ENCODE data around the gene CTNNA3.

CTNNA3 gene

DNA sequence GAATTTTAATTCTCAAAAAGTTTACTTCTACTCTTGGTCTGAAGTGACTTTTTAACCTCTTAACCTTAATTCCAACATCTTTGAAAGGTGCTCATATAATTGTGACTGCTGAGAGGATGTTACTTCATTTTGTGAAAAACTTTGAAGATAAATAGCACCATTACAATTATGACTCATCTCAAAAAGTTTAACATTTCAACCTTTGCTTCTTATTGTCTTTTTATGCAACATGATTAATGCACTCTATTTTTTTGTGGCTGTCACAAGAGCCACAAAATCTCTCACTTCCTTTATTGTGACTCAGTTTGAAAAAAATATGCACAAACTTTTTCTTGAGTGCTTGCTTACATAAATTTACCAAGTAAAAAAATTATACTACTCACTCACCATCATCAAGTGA, 387.1 kb downstream of the CTNNA3 start:
- DNase-seq, result no peak

DNA sequence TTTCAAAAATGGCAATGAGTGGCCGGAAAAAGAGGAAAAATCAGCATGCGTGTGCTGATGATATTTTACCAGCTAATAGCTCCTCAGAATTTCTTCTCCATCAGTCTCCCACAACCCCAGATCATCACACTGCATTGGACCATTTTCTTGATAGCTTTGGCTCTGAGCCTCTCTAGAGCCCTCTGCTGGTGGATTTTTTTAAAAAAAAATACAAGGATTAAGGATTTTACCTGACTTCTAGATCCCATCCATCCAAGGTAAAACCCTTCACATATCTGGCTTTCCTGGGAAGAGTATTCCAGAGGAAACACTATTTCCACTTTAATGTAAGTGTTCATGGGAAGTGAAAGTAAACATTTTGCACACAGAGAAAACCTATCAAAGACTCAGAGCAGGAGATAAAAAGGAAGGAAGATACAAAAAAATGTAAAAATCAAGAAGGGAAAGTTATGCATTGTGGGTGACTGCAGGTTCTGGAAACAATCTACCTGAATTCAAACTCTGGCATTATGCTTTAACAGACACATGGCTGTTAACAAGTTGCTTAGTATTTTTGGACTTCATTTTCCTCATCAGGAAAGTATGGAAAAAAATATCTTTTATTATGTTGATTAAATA, 389.3 kb downstream of the CTNNA3 start:
- DNase-seq, result no peak

DNA sequence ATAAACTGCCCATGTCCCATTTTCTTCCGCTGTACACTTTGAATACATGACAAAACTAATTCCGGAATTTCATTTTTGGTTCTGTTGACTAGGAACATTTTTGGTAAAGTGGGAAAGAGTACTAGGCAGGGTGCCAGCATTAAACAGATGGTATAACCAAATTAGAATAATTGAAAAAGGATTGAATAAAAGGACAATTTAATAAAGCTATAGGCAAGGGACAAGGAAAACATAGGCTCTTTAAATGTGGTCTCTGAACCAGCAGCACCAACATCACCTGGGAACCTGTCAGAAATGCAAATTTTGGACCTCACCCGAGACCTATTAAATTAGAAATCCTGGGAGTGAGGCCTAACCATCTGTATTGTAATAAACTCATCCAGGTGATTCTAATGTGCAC, 393.3 kb downstream of the CTNNA3 start:
- no peak for DNase-seq

DNA sequence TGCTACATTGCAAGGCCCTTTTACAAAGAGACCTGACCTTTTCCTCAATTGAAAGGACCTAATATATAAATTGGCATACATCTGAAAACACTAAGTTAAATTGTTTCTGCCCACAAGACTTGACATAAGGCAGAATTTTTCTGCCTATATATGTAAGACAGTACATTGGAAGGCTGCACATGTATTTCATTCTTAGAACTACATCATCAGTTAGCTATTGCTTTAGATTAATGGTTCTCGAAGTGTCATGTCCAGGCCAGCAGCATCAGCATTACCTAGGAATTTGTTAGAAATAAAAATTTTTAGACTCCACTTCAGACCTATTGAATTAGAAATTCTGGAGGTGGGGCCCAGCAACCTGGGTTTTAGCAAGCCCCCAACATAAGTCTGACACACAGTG, 396.2 kb downstream of the CTNNA3 start:
- no peak for DNase-seq

DNA sequence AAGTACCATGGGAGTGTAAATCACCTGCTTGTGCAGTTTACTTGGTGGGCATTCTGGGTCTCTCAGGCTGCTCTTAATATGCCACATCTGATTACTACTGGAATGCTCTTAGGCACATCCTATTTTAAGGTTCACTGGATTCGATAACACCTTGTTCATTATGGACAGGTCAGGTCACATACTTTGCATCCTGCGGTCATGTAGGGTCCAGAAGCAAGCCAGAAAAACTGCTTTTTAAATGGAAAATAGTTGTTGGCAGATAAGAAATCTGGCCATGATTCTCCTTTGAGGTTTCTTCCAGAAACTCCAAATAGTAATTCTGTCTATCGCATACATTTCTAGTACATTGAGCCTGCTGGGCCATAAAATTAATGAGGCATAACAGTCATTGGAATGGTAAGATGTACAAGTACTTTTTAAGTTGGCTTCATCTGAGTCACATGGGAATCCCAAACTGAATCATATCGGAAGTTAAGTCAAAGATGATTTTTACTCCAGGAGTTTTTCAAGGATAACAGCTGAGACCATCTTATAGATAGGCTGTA, 398.3 kb downstream of the CTNNA3 start:
- DNase-seq, result no peak

DNA sequence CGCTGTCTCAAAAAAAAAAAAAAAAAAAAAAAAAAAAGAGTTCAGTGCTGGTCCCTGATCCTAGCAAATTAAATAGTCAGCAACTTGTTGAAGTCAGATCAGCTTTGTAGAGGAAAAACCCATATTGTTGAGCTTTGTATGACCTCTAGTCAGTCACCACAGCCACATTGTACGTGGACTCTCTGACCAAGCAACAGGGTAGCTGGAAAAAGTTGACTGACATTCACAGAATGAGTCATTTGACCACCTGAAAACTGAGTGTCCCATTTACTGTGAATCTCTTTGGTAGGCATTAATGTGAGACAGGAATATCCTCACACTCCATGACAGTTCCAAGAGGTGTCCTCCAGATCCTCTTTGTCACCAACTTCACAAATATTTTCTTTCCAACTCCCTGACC, 399.1 kb downstream of the CTNNA3 start:
- no peak for DNase-seq

DNA sequence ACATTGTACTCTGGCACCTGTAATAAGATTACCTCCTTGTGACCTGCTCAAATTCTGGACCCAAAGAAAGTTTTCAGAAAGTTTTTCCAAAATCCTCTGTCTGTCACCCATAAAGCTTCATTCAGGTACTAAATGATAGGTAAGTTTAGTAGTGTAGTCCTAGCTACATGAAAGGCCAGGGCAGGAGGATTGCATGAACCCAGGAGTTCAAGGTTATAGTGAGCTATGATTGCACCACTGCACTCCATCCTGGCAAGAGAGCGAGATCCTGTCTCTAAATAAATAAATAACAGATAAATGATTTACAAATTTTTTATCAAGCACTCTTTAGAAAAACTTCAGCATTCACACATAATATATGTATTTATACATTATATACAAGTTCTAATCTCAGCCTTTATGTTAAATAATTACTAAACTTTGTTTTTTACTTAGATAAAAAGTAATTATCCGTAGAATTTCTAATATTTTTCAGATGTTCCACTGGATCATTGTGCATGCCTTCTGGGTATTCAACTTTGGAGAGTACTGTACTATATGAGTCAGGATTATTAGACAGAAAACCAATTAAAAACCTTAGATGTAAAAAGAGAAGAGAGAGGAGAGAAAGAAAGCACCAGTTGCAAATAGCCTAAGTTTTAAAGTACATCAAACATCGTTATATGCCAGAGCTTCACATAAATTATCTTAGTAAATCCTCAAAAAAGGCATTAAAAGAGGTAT, 407.1 kb downstream of the CTNNA3 start:
- no peak for DNase-seq

DNA sequence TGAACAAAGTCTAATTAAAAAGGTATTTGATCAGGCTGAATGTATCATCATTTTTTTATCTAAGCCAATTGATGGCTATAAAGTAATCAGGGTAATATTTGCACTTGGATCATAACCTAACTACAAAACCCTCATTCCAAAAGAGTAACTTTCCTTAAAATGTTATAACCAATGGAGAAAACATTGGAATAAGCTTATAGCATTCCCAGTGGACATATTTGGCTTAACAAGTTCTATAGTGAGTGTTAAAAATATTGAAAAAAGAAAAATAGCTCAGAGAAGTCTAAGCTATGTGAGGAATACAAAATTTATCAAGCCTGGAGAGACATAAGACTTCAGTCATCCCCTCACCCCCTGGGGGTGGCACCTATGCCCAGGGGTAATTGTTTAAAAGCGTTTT, 411.4 kb downstream of the CTNNA3 start:
- no peak for DNase-seq

DNA sequence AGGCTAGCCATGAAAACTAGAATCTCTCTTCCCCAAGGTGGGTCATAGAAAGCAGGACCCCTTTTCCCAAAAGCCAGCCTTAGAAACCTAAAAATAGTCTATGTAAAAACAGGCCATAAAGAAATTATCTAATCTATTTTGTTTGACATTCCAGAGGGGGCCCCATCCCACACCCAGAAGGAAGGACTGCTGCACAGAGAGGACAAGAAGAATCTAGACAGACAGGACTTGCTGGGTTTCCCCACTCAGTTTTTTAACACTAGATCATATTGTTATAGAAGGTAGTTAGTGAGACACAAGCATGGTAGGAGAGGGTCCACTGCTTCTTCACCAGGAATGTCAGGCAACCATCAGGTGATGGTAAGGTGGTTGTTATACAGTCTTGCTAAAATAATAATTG, 413.1 kb downstream of the CTNNA3 start:
- DNase-seq, result no peak

DNA sequence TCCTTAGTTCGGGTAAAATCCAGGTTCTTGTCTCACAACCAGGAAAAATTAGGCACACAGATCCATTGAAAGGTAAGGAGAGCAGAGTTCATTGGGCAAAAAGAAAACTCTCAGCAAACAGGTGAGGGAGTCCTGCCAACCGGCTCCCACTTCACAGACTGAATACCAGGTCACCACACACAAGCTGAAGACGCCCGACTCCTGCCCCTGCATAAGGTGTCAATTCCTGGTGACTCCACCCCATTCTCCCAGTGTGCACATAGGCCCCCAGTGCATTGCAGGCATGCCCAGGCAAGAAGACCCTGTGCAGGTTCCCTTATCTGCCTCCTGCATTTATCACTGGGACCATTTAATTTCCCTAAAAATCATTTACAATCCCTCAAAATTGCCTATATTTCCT, 415.6 kb downstream of the CTNNA3 start:
- no peak for DNase-seq

DNA sequence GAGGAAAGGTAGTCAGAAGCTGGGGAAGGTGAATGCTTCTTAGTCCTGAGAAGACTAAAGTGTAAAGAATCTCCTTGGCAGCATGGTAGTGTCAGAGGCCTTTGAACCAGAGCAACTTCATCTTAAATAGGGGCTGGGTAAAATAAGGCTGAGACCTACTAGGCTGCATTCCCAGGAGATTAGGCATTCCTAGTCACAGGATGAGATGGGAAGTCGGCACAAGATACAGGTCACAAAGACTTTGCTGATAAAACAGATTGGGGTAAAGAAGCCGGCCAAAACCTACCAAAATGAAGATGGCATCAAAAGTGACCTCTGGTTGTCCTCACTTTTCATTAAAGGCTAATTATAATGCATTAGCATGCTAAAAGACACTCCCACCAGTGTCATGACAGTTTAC, 418.6 kb downstream of the CTNNA3 start:
- no peak for DNase-seq

DNA sequence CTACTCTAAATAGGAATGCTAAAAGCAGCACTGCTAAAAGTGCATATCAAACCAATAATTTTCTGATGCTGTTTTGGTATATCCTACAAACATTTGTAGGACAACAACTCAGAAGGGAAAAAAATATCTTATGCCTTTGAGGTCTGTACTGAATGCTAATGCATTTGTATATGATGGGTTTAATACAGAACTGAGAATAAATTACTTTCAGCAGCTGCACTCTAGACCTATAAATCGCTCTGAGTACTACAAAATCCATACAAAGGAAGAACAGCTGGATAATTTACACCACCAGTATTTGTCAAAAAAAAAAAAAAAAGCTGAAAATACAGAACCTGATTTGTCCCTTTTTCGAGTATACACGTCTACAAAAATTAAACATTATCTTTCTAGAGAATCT, 426.2 kb downstream of the CTNNA3 start:
- DNase-seq, result no peak

DNA sequence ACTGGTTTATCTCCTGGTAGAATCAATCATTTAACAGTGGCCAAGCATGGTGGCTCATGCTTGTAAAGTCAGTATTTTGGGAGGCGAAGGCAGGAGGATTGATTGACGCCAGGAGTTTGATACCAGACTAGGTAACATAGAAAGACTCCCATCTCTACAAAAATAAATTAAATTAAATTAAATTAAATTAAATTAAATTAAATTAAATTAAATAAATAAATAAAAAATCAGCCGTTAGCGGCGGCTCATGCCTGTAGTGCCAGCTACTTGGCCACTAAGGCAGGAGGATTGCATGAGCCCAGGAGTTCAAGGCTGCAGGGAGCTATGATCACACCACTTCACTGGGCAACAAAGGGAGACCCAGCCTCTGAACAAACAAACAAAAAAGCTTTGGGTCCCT, 427.8 kb downstream of the CTNNA3 start:
- DNase-seq, result no peak

DNA sequence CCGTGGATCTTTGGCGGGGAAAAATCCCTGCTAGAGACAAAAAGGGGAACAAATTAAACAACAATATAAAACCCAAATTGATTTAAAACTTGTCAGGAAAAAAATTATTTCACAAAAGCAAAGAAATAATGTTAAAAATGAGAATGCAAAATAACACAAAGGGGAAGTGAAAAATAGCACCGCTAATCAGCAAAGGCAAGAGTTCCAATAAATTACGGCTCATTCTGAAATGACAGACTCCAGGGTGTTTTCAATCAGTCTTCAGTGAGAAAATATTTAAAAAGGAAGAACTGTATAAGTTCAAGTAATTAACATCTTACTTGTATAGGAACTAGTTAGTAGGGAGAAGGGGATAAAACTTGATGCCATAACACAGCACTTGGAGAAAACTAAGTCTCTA, 433.3 kb downstream of the CTNNA3 start:
- no peak for DNase-seq

DNA sequence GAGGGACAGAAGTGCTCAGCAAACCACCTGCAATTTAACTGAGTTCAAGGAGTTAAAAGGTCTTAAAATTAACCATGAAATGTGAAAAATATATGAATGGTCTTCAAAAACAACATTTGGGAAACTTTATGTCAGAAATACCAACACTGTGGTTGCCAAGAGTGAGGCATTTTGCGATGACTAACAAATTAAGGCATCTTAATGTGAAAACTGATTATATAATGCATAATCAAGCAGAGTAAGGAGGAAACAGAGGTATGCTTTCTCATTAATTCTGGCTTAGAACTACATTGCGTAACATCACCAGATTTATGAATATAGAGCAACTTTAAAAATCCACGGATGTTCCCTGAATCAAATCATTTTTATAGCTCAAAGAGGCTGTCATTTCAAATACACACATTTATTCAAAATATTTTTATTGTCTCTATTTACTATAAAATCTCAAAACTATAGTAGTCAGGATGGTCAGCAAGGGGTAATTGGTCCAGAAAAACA, 434.6 kb downstream of the CTNNA3 start:
- DNase-seq, result no peak

DNA sequence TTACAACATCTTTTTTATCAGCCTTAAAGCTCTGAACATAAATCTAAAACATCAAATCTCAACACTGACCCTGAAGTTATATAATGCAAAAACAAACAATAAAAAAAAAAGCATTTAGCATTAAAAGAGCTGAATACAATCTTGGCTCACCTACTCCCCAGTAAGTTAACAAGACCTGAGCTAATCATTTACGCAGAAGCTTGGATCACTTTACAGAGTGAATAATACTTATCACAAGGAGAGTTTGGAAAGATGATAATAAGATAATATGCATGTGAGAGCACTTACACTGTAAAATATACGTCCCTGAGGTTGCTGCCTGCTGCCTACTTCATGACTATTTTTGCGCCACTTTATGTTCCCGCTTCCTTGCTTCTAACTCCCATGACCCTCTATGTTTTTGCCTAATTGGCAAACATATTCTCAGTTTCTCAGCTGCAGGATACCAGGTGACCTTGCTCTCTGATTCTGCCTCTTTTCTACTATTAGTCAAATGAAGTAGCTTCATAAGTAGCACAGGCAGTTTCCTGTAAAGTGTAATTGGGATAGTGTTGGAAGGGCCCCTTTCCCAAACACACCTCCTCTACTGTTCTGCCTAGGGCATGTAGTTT, 436.6 kb downstream of the CTNNA3 start:
- DNase-seq, result no peak

DNA sequence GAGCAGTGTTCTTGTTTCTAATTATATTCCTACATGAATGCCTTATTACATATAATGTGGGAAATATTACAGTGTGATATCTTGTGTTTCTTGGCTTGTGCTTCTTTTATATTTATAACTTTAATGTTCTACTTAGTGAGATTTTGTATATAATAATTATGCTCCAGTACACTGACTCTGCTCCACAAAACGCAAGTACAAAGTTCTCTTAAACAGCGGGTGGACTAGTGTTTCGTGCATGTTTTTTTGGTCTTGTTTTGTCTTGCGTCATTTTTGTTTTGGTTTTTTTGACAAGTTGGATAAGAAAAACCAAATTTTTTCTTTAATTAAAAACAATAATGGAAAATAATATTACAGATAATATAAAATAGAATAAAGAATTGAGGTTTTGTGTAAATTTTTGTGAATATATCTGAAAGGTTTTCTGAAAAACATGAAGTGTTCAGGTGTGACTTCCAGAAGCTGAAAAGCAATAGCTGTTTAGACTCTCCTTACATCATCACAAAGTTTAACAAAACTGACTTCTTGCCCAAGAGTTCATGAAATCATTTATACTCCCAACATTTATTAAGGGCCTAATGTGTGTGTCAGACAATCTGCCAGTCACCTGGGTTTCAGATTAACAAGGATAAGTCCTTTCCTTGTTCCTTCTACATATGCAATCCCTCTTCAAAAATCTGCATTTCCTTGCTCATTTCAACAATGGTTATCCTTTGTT, 438.4 kb downstream of the CTNNA3 start:
- no peak for DNase-seq

DNA sequence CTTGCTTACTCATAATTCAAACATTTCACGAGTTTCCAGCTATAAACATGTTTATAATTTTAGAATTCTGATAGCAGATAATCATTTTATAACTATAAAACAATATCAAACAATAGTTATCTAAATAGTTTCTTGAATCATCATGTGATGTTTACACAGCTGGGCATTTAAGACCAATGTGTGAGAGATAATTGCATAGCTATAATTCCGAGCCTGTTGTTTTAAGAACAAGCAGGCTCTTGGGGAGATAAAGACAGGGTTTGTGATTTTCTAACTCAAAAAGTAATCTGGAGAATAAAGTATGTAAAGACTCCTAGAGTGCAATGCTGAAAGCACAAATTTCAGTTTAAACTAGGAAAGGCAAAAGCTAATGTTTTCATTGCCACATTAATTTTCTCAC, 439.0 kb downstream of the CTNNA3 start:
- DNase-seq, result no peak

DNA sequence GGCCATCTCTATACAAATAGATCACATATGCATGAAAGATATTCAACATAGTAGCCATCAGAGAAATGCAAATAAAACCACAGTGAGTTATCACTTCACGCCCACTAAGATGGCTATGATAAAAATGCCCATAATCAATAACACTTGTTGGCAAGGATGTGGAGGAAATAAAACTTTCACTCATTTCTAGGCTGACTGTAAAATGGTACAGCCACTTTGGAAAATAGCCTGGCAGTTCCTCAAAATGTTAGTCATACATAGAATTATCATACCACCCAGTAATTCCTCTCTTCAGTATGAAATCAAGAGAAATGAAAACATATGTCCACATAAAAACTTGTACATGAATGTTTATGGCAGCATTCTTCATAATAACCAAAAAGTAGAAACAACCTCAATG, 445.3 kb downstream of the CTNNA3 start:
- DNase-seq, result no peak

DNA sequence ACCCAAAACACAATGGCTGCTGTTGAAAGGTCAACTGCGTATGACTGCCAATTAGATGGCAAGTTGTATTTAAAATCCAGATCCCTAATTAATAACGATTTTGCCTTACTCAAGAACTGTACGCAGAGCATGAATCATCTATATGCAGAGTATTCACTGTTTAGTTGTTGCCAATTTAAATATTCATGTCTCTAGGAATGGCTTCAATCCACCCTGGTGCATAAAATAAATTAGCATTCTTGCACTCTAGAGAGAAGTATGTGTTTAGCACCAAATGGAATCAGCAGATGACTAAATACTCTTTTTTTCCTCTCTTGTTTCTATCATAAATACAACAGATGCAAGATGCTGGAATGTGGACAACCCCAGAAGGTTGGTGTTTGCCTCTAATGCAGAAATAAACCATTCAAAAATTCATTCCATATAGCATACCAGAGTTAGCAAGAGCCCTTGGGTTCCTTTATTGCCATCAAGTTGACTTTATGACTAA, 449.9 kb downstream of the CTNNA3 start:
- DNase-seq, result no peak

DNA sequence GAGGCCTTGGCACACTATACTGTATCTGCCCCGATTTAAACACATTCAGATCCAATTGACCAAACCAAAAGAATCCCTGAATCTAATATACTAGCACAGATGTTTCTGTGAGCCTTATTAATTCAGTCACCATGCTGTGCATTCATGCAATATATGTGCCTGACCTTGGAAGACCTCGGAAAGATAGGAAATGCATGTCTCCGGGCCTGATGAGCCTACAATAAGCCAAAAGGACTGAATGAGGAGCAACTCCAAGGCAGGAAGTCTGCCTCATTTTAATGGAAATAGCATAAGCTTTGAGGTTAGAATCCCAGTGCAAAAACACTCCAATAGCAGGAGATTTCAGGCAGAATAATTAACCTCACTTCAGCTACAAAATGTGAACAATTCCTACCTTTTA, 453.5 kb downstream of the CTNNA3 start:
- no peak for DNase-seq

DNA sequence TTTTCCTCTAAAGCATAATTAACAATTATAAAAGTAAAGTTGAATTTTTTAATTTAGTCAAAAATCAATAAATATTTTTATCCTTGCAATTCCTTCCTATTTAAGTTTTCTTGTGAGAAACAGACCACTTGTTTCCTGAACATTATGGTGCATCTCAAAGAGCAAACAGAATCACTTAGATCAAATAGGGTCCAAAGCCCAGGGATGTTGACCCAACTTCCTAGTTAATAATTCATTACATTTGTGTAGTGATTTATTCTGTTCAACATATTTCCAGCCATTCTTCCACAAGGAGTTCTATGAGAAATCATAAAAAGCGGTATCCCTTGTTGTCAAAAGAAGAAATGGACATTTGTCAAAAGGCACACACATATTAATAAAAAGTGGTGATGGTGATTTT, 454.5 kb downstream of the CTNNA3 start:
- DNase-seq, result no peak

DNA sequence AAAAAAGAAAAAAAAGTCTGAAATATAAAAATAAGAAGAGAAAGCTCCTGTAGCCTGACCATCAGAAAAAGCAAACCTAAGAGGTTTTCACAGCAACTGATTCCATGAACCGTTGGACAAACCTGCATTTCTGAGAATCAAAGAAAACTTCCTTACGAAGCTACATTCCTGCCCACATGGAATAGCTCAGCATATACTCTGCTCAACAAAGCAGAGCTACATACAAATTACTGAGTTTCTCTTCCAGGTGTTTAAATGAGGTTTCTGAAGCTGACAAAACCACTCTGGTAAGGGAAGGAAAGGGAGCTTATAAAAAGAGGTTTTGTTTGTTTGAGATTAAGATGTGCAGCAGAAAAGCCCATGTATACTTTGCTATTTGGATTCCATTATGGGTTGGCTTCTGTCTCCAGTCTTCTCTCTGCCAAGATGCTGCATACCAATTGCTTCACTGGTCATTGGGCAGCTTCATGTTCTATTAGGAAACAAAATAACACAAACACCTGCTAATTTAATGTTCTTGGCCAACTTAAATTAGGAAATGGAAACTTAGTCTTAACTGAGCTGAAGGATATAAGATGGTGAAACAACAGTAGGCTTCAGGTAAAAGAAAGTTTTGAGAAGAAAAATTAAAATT, 456.0 kb downstream of the CTNNA3 start:
- DNase-seq, result no peak

All from right forelimb (tissue), 1 donor.